GM18867 (cell line): ENCODE data around the gene TMEM30A.

Experiments
- ATAC-seq: cut with Tn5 transposase; IDR thresholded peaks from one replicate; pipeline ENCODE4 v1.9.1; 2021; ENCODE audit warnings: mild to moderate bottlenecking, moderate library complexity; ENCODE audit not compliant: unreplicated experiment

The TMEM30A gene

DNA sequence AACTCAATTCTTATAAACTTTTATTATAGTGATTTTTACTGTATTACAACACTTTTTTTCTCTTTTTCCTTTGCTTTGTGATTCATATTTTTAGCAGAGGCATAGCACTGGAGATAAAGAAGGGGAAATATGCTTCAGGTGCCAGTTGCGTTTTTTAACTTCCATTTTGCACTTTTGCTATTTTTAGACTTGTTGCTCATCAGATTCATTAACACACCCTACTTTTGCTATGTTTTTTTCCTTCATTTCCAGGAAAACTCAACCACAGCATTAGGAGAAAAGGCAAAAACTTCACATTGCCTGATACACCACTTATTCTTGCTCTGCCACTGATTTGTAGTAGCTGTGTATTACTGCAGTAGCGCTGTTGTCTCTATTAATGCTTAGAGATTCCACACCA is 8.0 kb upstream of the TMEM30A start:
- ATAC-seq = no peak

DNA sequence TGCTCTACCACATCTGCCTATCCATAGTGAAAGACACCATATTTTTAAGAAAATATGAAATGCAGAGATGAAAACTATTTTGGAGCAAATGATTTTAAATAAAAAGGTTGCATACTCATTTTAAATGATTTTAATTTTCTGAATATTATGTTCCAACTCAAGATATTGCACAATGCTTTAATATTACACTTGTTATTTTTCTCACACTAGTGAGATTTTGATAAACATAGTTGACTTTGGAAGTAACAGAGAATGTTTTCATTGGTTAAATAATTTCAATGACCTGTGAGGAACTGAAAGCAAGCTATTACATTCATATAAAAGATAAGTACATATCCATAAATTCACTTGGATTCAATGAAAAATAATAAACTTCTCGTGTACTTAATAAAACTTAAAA is 7.2 kb upstream of the TMEM30A start:
- ATAC-seq = no peak

DNA sequence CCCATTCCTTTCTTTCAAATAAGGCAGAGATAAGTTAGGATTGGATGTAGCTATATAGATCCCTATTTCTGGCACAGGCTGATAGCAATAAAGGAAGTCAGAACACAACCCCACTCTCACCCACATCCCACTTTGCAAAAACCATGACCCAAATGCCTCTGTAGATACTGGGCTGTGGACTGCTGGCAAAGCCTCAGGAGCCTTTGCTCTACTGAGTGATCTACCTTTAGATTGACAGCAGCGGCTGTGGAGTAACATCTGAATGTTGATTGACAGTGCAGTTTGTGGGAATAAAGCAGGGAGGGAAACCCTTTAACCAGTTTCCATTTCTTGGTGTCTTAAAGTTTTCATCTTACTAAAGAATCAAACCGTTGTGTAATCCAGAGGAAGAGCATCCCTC is 6.7 kb upstream of the TMEM30A start:
- ATAC-seq = no peak

DNA sequence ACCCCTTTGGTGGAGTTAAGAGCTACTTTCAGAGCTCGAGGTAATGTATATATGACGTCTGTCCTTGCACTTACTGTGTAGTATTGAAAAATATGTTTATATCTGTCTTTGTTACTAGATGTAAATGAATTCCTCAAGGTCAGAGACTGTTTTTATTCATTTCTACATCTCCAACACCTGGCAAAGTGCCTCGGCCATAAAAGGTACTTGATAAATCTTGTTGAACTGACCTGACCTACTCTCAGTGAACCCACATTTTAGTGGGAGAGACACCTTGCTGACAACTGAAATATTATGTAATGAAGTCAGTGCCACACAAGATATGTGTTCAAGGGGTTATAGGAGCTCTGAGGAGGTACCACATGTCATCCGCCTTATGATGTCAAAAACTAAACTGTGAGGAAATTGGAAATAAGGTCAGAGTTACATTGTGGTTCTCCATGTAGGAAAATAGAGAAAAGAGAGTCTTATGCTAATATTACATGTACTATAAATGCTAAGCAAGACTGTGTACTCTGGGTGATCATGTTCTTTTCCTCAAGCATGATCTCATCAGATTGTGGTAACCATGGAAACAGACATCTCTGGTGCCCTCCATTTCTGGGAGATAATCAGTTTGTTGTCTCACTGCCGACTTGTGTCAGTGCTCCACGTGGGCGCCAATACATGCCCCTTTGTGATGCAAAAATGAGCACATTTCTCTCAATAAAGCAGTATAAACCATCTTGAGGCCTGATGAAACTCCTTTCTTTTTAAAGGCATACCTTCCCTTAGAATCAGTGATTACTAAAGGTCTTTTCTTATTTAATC is 5.7 kb upstream of the TMEM30A start:
- no peak for ATAC-seq

DNA sequence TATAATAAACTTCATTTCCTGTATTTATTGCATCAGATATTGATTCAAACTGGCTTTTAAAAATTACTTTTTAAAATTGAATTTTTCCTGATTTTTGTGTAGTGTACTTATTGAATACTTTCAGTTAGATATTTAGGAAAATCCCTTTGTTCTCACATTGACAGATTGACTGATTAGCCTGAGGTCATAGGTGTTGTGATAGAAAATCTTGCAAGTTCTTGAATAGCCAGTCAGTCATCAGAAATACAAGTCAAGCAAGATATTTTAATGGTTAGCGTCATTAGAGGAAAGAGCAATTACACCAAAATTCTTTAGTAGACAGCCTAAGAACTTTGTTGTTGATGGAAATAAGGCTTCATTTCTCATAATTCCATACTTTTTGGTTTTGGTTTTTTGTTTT is 3.4 kb upstream of the TMEM30A start:
- no peak for ATAC-seq

DNA sequence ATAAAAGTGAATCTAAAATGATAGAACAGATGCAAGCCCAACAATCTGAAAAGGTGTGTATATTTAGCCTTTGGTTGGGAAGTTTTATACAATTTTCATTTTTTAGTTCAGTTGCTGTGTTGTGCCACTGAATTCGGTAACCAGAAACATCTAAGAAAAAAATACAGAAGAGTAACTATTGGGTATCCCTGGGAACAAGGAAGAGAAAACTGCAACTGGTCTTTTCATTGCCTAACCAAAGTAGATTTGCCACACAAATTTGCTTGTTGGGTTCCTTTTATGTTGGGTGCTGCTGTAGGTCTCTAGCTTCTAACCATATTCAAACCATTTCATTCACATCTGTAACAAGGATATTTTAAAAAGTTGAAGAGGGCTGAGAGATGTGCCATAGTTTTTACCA is 2.8 kb upstream of the TMEM30A start:
- no peak for ATAC-seq

DNA sequence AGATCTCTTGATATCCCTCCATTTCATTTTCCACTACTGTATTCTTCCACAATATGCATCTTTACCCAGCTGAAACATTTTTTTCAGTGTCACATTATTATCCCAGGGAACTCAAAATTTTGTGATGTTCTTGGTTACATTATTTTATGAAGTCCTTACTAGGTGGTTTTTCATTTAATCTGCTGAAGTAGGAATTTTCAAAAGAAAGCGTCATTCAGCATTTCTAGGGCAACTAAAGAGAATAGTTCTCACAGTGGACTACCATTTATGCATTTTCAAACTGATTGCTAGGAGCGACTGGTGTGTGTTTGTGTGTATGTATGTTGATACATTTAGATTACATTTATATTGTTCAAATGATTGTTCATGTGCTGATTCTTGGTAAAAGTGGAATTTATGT is 2.4 kb upstream of the TMEM30A start:
- ATAC-seq = no peak

DNA sequence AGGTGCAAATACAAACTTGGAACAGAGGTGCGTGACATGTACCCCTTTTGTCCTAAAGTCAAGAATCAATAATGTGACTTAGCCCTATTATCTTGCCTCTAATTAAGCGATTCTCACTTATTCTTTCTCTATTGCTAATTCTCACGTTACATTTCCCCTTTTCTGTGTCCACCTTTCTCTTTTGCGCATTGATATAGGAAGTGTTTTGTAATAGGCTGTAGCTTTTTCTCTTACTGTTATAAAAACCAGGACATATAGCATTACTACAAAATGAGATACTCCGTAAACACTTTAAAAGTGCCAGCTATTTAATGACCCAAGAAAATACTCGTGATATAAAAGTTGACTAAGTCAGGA is 669 bp upstream of the TMEM30A start:
- peak; percentile 18 for ATAC-seq

DNA sequence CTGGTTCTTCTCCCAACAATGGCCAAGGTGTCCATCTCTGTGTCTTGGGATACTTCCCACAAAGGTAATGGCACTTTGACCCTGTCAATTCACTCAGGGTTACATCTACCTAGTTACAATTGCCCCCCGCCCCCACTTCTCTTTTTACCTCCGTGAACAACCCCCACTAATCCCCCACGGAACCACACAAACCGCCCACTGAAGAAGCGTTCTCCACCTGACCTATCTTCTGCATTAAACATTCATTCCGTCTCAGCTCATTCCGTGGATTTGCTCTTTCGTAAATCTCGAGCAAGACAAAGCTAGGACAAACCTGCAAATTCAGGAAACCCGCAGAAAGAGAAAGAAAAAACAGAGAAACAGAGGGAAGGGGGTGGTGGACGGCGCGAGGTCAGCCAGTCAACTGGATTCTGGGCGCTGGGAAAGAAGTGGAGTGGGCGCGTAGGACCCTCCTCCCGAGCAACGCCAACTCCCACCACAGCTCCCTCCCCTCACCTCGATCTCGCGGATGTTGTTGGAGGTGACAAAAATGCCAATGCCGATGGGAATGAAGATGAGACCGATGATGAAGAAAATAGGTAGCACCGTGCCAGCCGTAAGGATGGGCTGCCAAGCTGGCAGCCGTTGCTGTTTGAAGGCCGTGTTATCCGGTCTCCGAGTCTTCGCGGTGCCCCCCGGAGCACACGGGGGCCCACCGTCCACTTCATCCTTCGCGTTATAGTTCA is 523 bp downstream of the TMEM30A start:
- no peak for ATAC-seq

DNA sequence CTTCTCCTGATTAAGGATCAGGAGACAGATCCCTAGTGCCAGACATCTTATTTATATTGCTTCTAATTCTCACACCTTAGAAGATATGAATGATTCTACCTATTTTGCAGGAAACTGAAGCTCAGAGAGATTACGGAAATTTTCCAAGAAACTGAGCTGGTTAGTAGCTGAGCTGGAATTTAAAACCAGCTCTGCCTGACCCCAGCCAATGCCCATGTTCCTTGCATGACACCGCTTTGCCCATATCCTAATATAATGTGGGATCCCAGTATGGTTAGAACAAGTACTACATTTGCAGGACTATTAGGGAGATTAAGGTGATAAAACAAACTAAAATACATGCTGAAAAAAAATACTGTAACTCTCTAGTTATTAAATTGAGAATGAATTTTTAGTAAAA is 1.9 kb downstream of the TMEM30A start:
- ATAC-seq = no peak

DNA sequence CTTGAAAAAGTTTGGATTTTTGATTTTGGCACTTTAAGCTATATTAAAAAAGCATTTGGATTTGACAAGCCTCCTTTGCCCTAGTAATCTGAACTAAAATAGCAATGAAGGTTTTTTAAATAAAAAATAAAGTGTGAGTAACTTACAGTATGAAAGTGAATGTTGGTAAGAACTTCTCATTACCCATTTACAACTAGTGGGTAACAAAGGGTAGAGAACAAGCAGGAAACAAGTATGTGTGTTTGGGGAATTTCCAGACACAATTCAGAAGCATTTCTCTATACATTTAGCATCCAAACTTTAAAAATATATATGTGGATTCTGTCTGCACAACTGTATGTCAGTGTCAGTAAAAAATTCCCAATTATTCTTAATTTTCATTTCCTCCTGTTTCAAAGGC is 2.9 kb downstream of the TMEM30A start:
- ATAC-seq = no peak

DNA sequence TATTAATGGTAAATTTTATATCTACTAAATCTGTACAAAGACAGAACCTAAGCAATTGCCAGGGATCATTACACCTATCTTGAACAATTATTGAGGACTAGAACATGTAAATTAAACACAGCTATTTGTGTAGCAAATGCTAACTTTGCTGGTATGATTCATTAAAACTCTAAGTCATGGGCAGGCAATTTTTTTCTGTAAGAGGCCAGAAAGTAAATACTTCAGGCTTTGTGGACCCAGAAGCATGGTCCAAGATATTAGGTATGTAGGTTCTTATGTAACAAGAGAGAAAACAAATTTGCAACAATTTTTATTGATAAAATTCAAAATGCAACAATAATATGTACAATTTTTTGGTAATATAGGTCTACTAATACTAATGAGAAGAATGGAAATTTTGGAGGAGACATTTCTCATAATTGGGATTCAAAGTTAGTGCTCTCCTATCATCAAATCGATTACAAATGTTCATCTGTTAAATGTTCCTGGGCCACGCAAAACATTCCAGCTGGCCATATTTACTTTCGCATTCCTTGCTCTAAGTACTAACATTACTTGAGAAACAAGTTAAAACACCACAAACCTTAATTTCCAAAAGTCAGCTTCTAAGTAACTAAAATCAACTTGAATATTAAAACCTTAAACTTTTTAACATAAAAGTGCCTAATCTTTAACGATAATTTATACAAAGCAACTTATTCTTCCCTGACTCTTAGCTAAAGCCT is 4.3 kb downstream of the TMEM30A start:
- no peak for ATAC-seq

DNA sequence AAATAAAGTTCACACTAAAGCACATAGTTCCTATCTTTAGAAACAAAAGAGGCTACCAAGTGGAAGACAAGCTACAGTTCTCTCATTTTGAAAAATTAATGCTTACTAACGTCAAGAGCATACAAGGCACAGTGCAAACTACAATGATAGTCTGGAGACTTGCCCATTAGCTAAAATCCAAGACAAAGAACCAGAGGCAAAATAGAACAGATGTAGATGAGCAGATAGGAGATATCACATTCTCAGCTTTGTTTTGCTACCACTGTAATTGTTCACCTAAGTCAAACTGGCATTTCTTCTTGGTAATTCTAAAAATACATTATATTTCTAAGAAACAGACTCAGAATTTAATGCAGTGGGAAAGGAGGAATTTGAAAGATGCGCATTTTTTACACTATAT is 5.2 kb downstream of the TMEM30A start:
- ATAC-seq = no peak

DNA sequence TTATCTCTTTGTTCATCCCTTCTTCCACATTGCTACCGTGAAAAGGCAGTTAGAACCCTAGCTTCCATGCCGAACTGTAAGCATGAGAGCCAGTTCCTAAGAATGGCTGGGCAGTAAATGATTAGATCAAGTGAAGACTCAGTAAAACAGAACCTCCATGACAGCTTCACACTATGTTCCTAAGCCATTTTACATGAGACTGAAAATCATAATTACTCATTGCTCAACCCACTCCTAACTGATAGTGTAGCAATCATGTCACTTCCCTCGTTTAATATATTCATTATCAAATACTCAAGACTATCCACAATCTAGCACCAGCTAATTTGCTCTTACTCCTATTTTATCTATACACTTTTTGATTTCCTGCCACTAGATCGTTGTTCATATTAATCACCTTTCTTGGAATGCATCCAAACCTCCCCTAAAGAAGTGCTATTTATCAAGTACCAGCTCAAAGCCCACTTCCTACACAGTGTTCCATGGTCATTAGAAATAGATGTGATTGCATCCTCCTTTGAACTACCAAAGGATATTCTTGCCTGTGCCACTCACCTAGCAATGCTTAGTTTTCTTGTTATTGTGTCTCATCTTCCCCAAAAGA is 6.0 kb downstream of the TMEM30A start:
- no peak for ATAC-seq

DNA sequence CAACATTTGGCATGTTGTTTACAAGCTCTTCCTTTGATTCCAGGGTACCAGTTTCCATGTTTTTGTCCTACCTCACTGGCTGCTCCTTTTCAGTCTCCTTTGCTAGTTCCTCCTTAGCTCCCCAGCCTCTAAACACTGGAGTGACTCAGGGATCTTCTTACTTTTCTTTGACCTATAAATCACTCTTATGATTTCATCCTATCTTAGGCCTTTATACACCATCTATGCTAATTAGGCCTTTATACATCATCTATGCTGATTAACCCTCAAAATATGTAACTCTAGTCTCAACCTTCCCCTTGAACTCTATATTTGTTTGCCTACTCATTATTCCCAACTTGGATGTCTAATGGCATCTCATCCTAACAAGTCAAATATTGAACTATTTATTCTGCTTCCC is 9.5 kb downstream of the TMEM30A start:
- no peak for ATAC-seq

DNA sequence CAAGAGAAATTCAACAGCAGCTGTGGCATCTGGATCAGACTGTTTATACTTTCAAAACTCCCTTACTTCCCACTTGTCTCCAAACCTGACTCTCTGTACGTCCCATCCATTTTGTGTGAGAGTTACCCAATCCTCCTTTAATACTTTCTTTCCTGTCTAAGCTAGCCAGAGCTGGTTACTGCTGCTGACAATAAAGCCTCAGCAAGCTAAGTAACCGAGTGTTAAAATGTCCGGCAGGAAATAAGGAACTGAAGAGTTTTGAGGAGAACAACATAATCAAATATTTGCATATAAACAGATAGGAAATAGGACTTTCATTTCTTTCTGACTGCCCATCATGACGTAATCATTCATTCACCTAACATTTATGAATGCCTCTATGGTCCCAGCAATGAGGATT is 11.6 kb downstream of the TMEM30A start:
- ATAC-seq = no peak

DNA sequence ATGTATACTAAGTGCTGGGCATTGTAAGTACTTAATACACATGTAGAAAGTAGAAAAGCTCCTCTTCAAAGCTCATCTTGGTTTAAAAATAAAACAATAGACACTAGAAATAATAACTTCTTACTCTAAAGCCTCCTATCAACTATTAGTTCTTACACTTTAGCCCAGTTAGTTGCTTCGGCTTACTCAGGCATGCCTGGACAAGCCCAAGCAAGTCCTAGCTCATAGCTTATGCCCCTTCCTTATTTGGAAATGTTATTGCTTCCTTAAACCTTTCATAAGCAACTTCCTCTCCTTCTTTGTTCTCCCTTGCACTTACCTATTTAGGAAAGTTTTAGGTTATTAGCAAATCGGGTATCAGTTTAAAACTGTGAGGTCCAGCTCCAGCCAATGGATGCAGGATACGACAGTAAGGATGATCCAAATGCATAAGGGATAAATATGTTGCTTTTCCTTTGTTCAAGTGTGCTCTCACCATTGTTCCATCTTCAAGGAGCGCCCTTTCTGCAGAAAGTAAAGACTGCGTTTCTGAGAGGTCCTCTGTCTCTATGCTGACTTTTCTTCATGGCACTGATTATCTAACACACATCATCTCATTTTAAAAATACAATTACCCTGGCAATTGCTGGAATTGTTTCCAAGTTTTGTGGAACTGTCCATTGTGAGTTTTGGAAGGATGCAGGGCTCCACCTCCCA is 12.3 kb downstream of the TMEM30A start:
- no peak for ATAC-seq

DNA sequence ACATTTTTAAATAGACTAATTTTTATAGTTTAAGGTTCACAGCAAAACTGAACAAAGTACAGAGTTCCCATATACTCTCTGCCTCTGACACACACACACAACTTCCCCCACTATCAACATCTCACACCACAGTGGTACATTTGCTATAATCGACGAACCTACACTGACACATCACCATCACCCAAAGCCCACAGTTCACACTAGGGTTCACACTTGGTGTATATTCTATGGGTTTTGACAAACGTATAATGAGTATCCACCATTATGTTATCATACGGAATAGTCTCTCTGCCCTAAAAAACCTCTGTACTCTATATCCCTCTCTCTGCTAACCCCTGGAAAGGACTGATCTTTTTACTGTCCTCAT is 15.6 kb downstream of the TMEM30A start:
- no peak for ATAC-seq

DNA sequence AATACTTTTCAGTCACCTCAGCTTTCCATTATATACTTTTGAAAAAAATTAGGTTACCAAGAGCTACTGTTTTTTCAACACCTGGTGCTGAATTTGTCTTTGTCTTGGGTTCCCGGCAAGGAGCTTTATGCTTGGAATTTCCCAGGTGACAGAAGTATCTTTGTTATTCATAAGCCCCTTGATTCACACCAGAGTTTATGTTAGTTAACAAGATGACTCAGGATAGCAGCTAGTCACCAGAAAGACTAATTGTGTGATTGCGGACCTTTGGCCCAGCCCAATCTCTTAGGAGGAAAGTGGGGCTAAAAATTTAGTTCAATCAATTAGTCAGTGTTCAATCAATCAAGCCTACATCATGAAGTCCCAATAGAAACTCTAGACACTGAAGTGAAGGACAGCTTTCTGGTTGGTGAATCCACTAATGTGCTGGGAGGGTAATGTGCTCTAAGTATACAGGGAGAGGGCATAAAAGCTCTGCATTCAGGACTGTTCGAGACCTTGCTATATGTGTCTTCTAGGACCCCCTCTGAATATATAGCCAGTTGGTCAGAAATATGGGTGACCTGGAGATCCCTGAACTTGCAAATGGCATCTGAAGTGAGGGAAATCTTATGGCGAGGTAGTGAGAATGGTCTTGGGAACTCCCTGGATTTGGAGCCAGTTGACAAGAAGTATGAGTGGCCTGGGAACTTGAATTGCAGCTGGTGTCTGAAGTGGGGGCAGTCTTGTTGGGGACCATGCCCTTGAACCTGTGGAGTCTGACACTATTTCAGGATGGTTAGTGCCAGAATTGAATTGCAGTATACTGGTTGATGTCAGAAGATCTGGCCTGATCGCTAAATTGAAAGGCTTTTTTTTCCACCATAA is 16.2 kb downstream of the TMEM30A start:
- no peak for ATAC-seq

DNA sequence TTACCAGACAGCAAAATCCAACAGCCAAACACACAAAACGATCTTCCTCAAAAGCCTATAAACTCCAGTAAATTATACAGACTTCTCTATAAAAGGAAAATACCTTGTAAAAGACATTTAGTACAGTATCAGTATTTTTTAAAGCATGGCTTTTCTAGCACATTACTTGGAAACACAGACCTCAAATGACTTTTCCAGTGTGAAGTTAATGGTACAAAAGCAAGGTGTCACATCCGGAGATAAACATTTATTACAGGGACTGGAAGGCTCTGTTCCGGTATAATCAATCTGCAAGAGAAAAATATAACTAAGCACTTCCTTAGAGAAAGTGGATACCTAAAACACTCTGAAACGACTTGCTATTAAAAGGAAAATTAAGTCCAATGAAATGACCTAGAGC is 17.1 kb downstream of the TMEM30A start:
- no peak for ATAC-seq
